ENCODE data around the gene RAPGEF5.

GRCh38 chr7:22344655-22345054 lies 12.3 kb downstream of the RAPGEF5 start:
- TF ChIP-seq CTCF (conservative IDR thresholded peaks at IDR 0.05 in 1 of 2, IDR thresholded peaks at IDR 0.05 in 1 of 2; ENCODE audit: extremely low read depth in 1 of 2, insufficient read depth in 1 of 2, low read depth in 1 of 2, low read length in 2 of 2): no peak
- TF ChIP-seq EZH2 (IDR thresholded peaks at IDR 0.05; ENCODE audit: borderline replicate concordance, low read length): no peak
